ENCODE data around the gene SLC8A1. TPM values are rescaled to one million over a fixed set of nuclear protein-coding genes. Genes with fewer than 3 reads are reported as not detected.
A peak's percentile ranks its signal among the peaks of the same experiment; 100 is the strongest.

SLC8A1 gene
- total RNA-seq, 4 donors from 2014 or later: 1.3 to 3.8 (median 2.4) TPM

DNA sequence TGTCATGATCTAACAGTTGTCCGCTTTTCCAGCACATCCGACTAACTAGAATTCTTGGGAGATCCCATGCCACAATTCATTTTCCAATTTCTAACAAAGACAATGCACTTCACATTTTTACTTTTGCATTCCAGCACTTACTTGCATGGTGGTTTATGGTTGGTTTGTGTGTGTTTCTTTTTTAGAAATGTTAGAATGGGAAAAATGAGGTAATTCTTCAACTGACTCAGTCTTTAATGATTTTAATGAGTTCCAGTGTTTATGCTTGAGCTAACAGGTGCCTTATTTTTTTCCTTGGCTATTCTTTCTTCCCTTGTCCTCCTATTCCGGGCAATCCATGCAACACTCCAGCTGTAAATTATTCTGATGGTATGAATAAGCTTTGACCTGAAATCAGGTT is 46.4 kb downstream of the SLC8A1 start:
- ATAC-seq (no peak), DNase-seq (no peak)
- Histone ChIP-seq H3K4me1 (peaks cover 0 to 15% of the 10 kb centered on the region in 2 donors), H3K4me3 (no peak overlapping the region), H3K27me3 (no peaks in the 10 kb centered on the region), H3K27ac (no peak overlapping the region), H3K9me3 (no peaks in the 10 kb centered on the region), H3K36me3 (no peaks in the 10 kb centered on the region)
- TF ChIP-seq, protein P1, sequence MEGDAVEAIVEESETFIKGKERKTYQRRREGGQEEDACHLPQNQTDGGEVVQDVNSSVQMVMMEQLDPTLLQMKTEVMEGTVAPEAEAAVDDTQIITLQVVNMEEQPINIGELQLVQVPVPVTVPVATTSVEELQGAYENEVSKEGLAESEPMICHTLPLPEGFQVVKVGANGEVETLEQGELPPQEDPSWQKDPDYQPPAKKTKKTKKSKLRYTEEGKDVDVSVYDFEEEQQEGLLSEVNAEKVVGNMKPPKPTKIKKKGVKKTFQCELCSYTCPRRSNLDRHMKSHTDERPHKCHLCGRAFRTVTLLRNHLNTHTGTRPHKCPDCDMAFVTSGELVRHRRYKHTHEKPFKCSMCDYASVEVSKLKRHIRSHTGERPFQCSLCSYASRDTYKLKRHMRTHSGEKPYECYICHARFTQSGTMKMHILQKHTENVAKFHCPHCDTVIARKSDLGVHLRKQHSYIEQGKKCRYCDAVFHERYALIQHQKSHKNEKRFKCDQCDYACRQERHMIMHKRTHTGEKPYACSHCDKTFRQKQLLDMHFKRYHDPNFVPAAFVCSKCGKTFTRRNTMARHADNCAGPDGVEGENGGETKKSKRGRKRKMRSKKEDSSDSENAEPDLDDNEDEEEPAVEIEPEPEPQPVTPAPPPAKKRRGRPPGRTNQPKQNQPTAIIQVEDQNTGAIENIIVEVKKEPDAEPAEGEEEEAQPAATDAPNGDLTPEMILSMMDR (IDR thresholded peaks at IDR 0.05 in 4 of 5, conservative IDR thresholded peaks at IDR 0.05 in 1 of 5): no peak
- TF ChIP-seq POLR2A (IDR thresholded peaks at IDR 0.05): no peak
- intact Hi-C loops (cut with DNase I; ENCODE audit: low total_unique reads) (no loop called here), in situ Hi-C loops (cut with MboI; ENCODE audit: low sequenced_read_pairs in 4 of 4) (no loop called here)

DNA sequence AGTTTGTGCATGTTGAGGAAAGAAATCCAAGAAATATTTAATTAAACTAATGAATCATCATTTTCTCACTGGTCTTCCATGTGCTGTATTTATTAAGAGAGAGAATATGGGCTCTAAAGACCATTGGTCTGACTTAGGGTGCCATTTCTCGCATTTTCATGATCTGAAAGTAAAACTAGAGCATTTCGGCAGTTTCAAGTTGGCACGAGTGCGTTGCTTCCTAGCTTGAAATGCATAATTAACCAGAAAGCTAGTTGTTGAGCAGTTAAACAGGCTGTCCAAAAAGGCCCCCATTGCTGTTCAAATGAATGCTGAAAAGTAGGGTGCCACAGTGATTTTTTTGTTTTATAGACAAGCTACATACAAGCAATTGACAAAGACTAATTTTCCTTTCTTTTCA is 47.4 kb downstream of the SLC8A1 start:
- Histone ChIP-seq H3K36me3 (no peaks in the 10 kb centered on the region), H3K27ac (no peak overlapping the region), H3K4me3 (no peak overlapping the region), H3K4me1 (peaks cover 0 to 15% of the 10 kb centered on the region in 2 donors), H3K9me3 (no peaks in the 10 kb centered on the region), H3K27me3 (no peaks in the 10 kb centered on the region)
- TF ChIP-seq, protein P1 (IDR thresholded peaks at IDR 0.05 in 4 of 5, conservative IDR thresholded peaks at IDR 0.05 in 1 of 5): no peak
- no peak for TF ChIP-seq POLR2A (IDR thresholded peaks at IDR 0.05)
- ATAC-seq (no peak), DNase-seq (no peak)
- intact Hi-C loops (cut with DNase I; ENCODE audit: low total_unique reads) (no loop called here), in situ Hi-C loops (cut with MboI; ENCODE audit: low sequenced_read_pairs in 4 of 4) (no loop called here)

GRCh38 chr2:40403233-40403836 is 48.6 kb downstream of the SLC8A1 start:
- TF ChIP-seq, protein P1 (IDR thresholded peaks at IDR 0.05 in 4 of 5, conservative IDR thresholded peaks at IDR 0.05 in 1 of 5): no peak
- in situ Hi-C loops (cut with MboI; ENCODE audit: low sequenced_read_pairs in 4 of 4) (no loop called here), intact Hi-C loops (cut with DNase I; ENCODE audit: low total_unique reads) (no loop called here)
- Histone ChIP-seq H3K27me3 (no peaks in the 10 kb centered on the region), H3K4me1 (peaks cover 0 to 15% of the 10 kb centered on the region in 2 donors), H3K9me3 (no peaks in the 10 kb centered on the region), H3K27ac (peak overlapping the region in 3 of 4 donors; percentile 14 to 48 (median 42)), H3K36me3 (no peaks in the 10 kb centered on the region), H3K4me3 (no peak overlapping the region)
- ATAC-seq (peak; percentile 96 to 97), DNase-seq (no peak)

- no peak for ATAC-seq
- no peaks in the 10 kb centered on the region for H3K9me3 ChIP-seq
These were observed 50.0 kb downstream of the SLC8A1 start for GRCh38 chr2:40401896-40402295.

More at GRCh38 chr2:40401896-40402295, 50.0 kb downstream of the SLC8A1 start:
- Histone ChIP-seq H3K36me3 (no peaks in the 10 kb centered on the region), H3K27ac (no peak overlapping the region), H3K4me3 (no peak overlapping the region), H3K27me3 (no peaks in the 10 kb centered on the region), H3K4me1 (peaks cover 0 to 15% of the 10 kb centered on the region in 2 donors)
- no peak for TF ChIP-seq POLR2A (IDR thresholded peaks at IDR 0.05)
- TF ChIP-seq, protein P1 (IDR thresholded peaks at IDR 0.05 in 4 of 5, conservative IDR thresholded peaks at IDR 0.05 in 1 of 5): no peak
- intact Hi-C loops (cut with DNase I; ENCODE audit: low total_unique reads): no loop called here
- no peak for DNase-seq
- in situ Hi-C loops (cut with MboI; ENCODE audit: low sequenced_read_pairs in 4 of 4): no loop called here
